RWPE1 (cell line): ENCODE data around the gene GRM8.

Experiments
- CTCF ChIA-PET: fragments of 350-600 bp; sonication (Branson Sonifier 250); formaldehyde crosslinking; extraction: SDS; loops from one replicate; lab custom pipeline; 2021; lab: Yijun Ruan, JAX
- POLR2A ChIA-PET: fragments of 400-600 bp; formaldehyde crosslinking; extraction: SDS; loops from one replicate; lab custom pipeline; 2020; ENCODE audit warnings: antibody characterized with exemption; ENCODE audit not compliant: low non-redundant PET; lab: Yijun Ruan, JAX
- DNase-seq: peaks from one replicate; pipeline ENCODE4 v3.0.0; 2012; ENCODE audit warnings: low spot score
- H3K27ac ChIP-seq: fragments of 450-650 bp; 2 replicates; pipeline ENCODE4 v1.5.1; 2017
- TF ChIP-seq, protein P1 (sequence below): fragments of 450-650 bp; conservative IDR thresholded peaks from 2 replicates; pipeline ENCODE4 v1.5.1; 2017; ENCODE audit warnings: low read depth, mild to moderate bottlenecking

Gene GRM8

GRCh38 chr7:127039541-127039940, 213.2 kb downstream of the GRM8 start:
- TF ChIP-seq, protein P1, sequence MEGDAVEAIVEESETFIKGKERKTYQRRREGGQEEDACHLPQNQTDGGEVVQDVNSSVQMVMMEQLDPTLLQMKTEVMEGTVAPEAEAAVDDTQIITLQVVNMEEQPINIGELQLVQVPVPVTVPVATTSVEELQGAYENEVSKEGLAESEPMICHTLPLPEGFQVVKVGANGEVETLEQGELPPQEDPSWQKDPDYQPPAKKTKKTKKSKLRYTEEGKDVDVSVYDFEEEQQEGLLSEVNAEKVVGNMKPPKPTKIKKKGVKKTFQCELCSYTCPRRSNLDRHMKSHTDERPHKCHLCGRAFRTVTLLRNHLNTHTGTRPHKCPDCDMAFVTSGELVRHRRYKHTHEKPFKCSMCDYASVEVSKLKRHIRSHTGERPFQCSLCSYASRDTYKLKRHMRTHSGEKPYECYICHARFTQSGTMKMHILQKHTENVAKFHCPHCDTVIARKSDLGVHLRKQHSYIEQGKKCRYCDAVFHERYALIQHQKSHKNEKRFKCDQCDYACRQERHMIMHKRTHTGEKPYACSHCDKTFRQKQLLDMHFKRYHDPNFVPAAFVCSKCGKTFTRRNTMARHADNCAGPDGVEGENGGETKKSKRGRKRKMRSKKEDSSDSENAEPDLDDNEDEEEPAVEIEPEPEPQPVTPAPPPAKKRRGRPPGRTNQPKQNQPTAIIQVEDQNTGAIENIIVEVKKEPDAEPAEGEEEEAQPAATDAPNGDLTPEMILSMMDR = no peak
- no peak for DNase-seq
- CTCF ChIA-PET = no interaction called here
- POLR2A ChIA-PET = no interaction called here
- H3K27ac ChIP-seq = no peak overlapping the region

DNA sequence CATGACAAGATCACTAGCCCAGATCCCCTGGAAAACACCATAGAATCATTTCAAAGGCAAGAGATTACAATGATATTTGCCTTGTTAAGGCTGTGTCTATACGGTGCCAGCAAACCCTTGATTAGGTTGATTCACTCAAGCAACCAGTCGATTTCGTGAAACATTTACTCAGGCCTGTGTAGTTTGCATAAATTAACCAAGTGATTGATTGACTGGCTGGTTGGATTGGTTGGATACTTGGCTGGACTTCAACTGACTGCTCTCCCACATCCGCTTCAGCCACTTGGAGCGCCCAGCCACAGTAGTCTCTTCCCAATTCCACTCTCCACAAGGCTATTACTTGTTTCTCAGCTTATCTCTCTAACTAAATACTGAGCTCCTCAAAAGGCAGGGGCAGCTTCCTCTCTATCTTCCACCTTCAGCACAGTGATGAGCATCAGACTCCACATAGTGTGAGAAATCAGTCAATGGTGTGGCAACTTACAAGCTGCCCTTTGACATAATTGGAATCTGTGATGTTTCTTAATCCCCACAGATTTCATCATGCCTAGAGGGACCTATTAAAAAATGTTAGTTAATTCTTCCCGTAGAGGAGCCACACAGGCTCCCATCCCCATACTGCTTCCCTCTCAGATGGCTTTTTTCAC, 217.4 kb downstream of the GRM8 start:
- H3K27ac ChIP-seq = no peak overlapping the region
- TF ChIP-seq, protein P1 = no peak
- ChIA-PET POLR2A (no interaction called here), CTCF (no interaction called here)
- DNase-seq = no peak

GRCh38 chr7:127034186-127034806, 218.4 kb downstream of the GRM8 start:
- POLR2A ChIA-PET = no interaction called here
- no peak for DNase-seq
- TF ChIP-seq, protein P1 = no peak
- no peak overlapping the region for H3K27ac ChIP-seq
- CTCF ChIA-PET = no interaction called here

DNA sequence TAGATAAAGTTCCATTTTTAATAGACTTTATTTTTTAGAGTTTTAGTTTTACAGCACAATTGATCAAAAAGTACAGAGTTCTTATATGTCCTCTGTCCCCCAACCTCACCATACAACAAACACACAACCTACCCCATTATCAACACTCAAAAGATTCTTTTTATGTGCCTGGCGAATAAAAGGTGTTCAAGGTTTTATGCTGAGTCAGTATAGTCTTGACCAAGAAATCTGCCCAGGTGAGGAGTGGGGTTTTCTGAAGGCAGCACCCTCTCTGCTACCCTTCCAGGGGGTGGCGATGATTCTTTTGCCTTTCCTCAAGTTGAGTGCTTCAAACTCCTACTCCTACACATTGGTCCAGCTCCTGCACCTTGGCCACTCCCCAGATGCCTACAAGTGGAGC, 222.9 kb downstream of the GRM8 start:
- H3K27ac ChIP-seq = no peak overlapping the region
- POLR2A ChIA-PET = no interaction called here
- CTCF ChIA-PET = no interaction called here
- DNase-seq = no peak
- TF ChIP-seq, protein P1 = no peak

DNA sequence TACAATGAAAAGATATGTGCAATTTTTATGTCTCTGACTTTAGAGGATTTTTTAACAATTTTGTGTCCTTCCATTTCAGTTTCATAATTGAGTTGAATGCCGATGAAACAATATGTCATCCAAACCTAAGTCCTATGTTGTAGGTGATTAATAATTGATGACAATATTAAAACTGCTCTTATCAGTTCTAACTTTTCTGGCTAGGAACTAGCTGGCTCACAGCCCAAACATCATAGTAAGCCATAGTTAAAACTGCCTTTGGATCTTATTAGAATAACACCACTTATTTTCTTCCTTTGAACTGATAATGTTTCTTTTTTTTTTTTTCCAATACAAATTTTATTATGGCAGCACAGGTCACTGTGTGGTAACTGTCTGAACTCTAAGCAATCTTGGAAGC, 230.9 kb downstream of the GRM8 start:
- ChIA-PET POLR2A (no interaction called here), CTCF (interaction anchor here (0.6 kb wide), 1 partner anchor 39 kb away, joined by 3 read pairs; no protein-coding TSS in a partner anchor)
- no peak for DNase-seq
- H3K27ac ChIP-seq = no peak overlapping the region
- TF ChIP-seq, protein P1 = no peak

DNA sequence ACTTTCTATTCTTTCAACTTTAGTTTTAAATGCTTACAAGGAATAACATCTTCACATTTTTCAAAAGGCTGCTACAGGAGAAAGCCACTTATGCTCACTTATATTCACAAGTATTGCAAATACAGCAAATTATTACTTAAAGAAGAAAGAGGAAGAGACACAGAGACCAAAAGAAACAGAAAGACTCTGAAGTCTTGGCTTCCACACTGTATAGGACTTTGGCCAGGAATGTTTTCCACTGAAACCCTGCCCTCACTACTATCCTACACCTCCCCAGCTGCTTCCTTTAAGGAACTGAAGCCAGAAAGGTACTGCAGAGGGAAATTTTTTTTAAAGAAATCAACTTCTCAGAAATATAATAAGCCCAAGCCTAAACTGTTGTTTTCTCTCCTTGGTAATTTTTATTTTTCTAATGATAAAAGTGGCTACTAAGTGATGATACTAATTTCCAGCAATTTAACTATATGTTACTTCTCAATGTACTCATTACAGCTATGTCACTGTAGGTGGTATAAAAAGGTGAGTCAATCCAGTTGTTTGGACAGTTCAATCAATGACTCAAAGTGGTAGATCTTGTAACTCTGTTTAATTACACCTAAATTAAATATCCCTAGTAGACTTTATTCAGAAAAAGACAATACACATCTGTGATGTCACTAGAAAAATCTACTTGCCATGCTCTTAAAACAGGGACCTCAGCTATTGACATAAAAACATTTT, 231.6 kb downstream of the GRM8 start:
- no peak overlapping the region for H3K27ac ChIP-seq
- no peak for DNase-seq
- ChIA-PET POLR2A (no interaction called here), CTCF (no interaction called here)
- TF ChIP-seq, protein P1 = no peak
